ENCODE results near the gene FAM222A. TPM values are rescaled to one million over a fixed set of nuclear protein-coding genes. Genes with fewer than 3 reads are reported as not detected.
"Not testable (repeated sequence)": the region's sequence is repeated elsewhere in the genome, so short reads cannot be mapped to it uniquely, and the experiment has no call there.

The FAM222A gene
- polyA plus RNA-seq, 3 donors, result 6.4 to 8.5 (median 6.9) TPM

DNA sequence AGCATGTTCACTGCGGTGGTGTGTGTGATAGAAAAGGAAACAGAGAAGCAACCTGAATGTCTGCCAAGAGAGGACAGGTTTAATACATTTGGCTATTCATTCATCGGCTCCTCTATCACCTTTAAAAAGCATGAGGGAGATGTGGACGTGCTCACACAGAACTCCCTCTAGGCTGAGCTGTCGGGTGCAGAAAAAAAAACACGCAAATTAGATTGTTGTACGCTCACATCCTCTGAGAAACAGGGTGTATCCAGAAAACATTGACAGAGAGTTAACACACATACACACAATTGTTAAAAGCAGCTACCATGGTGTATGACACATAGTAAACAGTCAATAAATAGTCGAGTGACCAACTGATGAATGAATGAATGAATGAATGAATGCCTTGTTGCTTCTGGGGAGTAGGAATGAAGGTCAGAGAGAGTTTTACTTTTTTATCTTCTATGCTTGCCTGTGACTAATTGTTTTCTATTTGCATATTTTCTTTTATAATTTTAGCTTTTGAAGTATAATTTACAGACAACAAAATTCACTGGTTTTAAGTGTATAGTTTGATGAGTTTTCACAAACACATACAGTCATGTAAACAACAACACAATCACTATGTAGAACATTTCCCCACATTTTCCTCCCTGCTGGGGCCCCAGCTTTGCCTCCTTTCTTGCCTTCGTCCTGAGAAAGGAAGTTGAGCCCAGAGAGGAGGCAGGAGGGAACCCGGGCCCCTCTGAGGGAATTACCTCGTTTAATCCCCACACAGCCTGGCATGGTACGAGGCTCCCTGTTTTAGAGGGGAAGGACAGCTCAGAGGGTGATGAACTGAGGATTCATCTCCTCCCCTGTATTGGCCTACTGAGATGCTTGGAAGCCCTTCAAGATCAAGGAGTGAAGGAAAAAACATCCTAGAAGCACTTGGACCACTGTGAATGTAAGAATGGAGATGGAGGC is 19.7 kb upstream of the FAM222A start:
- DNase-seq (ENCODE audit: low read depth in 3 of 3, low spot score in 2 of 3), result no peak

- DNase-seq (ENCODE audit: low read depth in 3 of 3, low spot score in 2 of 3), result not testable (repeated sequence)
Measured at GRCh38 chr12:109694629-109695028, 19.0 kb upstream of the FAM222A start.

DNA sequence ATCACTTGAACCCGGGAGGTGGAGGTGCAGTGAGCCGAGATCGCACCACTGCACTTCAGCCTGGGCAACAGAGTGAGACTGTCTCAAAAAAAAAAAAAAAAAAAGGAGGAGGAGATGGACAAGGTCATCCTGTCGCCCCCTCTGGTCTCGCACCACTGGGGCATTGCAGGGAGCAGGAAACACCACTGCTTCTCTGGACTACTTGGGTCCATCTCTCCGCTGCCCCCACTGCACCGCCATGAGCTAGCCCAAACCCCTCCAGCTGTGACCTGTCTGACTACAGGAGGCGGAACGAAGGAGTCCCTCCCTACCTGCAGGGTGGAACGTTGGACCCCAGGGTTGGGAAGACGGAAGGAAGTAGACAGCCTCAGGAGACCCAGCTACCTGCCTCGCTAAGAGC is 18.2 kb upstream of the FAM222A start:
- DNase-seq (ENCODE audit: low read depth in 3 of 3, low spot score in 2 of 3), result no peak

DNA sequence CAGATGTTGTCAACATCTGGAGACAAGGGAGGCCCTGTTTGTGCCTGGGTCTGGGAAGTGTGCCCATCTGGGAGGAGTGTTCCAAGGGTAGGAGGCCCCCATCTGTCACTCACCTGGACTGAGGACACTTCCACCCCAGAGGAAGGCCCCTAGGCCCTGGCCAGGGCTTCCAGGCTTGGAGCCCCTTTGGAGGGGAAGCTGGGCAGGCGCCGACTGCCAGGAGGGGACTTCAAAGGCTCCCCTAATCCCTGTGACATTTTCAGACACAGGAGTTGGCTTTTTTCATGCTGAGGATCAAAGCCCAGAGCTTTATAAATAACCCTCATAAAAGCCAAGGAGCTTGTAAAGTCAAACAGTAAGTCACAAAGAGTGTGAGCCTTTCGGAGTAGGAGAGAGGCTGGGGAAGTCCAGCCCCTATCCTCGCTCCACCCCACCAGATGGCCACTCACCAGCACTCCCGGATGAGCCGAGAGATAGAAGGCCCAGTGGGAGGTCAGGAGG is 17.6 kb upstream of the FAM222A start:
- peak in 1 of 3 donors; percentile 76 for DNase-seq (ENCODE audit: low read depth in 3 of 3, low spot score in 2 of 3)

GRCh38 chr12:109696485-109697269 is 16.9 kb upstream of the FAM222A start:
- DNase-seq (ENCODE audit: low read depth in 3 of 3, low spot score in 2 of 3), result no peak

DNA sequence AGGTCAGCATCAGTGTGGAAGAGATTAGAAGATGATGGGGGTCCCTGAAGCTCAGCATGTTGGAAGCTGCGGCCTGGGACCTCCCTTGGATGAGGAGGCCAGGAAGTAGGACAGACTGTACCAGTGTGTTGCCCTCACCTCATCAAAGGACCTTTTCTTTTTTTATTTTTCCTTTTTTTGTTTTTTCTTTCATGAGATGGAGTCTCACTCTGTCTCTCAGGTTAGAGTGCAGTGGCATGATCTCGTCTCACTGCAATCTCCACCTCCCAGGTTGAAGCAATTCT is 16.4 kb upstream of the FAM222A start:
- no peak for DNase-seq (ENCODE audit: low read depth in 3 of 3, low spot score in 2 of 3)

GRCh38 chr12:109697877-109698468 is 15.7 kb upstream of the FAM222A start:
- no peak for DNase-seq (ENCODE audit: low read depth in 3 of 3, low spot score in 2 of 3)

GRCh38 chr12:109698820-109699219 is 14.8 kb upstream of the FAM222A start:
- DNase-seq (ENCODE audit: low read depth in 3 of 3, low spot score in 2 of 3), result no peak

DNA sequence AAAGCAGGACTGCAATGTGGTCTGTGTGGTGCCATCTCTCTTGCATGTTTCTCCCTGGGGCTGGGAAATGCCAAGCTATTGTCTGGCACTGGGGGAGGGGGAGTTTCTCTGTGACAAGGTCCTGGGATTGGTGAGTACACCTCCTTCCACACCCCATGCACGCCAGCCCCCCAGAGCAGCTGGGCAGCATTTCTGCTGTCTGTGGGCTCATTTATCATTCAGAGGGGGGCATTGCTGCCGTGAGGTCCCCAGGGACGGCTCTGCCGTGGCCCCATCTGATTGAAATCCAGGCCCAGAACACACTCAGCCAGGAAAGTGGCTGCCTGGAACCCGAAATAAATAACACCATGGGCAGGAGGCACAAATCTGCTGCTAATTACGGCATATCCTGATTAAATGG is 12.6 kb upstream of the FAM222A start:
- DNase-seq (ENCODE audit: low read depth in 3 of 3, low spot score in 2 of 3), result no peak

DNA sequence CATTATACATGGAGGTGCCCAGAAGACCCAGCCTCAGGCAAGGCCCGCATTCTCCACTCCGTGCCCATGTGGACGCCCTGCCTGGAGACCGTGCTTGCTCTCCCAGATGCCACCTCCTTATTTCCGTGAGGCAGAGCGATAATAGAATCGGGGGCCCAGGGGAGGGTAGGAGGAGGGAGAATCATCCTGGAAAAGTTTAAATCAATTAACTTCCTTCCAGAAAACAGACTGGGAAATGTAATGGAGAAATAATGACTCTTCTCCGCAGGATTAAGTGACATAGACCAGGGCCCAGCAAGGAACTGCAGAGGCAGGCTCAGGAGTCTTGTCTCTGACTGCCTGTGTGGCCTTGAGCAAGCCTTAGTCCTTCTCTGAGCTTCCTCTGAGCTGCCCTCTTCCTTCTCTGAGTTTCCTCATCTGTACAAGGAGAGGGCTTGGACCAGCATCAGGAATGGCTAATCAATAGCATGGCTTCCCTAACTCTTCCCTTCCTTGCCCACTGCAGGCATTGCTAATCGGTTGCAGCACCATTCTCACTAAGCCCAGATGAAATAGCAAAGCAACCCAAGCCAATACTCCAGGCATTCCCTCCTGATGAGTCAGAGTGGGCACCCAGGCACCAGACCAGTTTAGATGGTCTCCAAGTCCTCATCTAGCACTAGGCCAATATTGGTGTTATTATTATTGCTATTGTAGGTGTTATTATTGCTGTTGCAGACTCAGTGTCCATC is 11.3 kb upstream of the FAM222A start:
- no peak for DNase-seq (ENCODE audit: low read depth in 3 of 3, low spot score in 2 of 3)

GRCh38 chr12:109703684-109704083 is 9.9 kb upstream of the FAM222A start:
- DNase-seq (ENCODE audit: low read depth in 3 of 3, low spot score in 2 of 3), result no peak

DNA sequence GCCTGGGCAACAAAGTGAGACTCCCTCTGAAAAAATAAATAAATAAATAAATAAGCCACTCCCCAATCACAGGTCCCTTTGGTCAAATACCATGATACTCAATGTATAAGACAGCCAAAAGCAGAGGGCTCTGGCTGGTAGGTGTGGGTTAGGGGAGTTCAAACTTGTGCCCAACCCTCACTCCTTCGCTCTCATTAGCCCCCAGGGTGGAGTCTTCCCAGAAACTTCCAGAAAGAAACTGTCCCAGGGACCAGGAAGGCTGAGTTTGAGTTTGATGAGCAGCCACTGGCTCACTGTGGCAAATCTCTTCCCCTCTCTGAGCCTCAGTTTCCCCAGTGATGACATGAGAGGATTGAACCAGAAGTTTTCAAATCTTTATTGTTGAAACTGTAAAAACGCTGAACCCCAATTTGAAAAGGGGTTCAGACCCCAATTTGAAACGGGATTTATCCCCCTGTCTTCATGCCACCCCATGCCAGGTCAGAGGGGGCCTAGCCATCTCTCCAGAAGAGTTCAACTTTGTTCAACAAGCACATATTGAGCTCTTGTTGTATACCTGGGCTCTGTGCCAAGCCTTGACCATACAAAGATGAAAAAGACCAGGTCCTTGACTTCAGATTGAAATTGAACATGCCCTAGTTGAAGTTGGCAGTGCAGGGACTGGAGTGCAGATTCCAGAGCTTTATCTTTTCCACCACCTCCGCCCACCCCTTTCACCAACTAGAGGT is 9.1 kb upstream of the FAM222A start:
- no peak for DNase-seq (ENCODE audit: low read depth in 3 of 3, low spot score in 2 of 3)

DNA sequence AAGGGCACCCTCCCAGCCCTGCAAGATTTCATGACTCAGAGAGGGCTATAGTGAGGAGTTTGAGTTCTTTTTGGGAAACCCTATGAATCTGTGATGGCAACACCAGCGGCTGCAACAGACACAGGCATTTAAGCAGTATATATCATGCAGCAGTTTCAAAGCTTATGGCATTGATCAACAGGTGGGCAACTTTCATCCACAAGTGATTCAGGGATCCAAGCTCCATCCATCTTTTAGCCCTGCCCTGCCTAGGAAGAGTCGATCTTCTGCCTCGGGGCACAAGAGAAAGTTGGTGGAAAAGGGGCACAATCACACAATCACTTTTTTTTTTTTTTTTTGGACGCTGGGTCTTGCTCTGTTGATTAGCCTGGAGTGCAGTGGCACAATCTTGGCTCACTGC is 8.3 kb upstream of the FAM222A start:
- no peak for DNase-seq (ENCODE audit: low read depth in 3 of 3, low spot score in 2 of 3)

DNA sequence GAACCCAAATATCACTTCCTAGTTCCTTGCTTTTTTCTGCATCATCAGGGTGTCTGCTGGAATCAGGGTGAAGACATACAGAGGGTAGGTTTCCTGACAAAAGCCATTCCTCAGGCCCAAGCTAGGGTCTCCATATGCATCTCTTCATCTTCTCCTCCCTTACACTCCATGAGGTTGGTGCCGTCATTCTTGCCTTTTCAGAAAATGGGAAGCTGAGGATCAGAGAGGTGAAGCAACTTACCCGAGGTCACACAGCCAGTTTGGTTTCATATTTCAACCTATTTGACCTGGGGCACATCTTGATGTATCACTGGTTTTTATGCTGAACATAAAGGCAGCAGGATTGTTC is 7.3 kb upstream of the FAM222A start:
- DNase-seq (ENCODE audit: low read depth in 3 of 3, low spot score in 2 of 3), result no peak

DNA sequence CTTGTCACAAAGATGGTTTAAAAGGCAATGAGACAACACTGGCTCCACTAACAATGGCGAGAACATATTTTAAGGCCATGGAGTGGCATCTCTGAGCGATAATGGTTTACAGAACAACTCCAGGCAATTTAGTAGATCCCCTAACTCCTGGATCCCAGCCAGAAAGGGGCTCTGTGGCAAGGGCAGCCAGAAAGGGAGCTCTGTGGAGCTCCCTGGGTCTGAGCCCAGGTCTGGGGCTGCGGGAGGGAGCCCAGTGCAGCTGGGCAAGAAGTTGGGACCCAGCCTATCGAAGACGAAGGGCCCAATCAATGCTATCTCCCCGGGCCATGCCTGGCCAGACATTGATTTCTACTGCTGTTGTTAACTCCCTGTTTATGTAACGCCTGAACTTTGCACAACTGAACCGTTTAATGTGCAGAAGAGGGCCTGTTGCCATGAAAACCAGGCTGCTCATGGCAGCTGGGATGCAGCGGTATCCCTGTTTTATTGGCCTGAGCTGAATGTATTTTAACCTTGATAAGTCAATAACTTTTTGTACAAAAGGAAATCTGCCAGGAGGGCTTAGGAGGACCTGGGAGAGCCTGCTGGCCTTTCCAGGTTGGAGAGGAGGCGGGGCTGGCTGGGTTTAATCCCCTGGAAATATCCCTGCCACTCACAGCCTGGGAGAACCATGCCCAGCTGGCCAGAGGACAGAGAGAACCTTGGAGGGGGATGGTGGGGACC is 6.7 kb upstream of the FAM222A start:
- no peak for DNase-seq (ENCODE audit: low read depth in 3 of 3, low spot score in 2 of 3)

DNA sequence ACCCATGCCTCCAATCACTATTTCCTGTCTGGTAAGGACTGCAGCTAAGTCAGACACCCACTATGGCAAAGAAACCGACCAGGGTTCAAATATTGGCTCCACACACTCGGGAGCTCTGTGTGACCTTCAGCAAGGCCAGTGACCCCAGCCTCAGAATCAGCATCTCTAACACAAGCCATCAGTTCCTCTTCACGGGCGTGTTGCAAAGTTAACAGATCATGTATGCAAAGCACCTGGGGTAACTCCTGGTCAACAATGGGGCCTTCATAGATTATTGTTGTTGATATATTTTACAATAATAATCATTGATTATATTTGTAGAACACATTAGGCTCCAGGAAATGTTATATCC is 6.2 kb upstream of the FAM222A start:
- no peak for DNase-seq (ENCODE audit: low read depth in 3 of 3, low spot score in 2 of 3)

GRCh38 chr12:109708939-109709338 is 4.7 kb upstream of the FAM222A start:
- DNase-seq (ENCODE audit: low read depth in 3 of 3, low spot score in 2 of 3), result no peak

DNA sequence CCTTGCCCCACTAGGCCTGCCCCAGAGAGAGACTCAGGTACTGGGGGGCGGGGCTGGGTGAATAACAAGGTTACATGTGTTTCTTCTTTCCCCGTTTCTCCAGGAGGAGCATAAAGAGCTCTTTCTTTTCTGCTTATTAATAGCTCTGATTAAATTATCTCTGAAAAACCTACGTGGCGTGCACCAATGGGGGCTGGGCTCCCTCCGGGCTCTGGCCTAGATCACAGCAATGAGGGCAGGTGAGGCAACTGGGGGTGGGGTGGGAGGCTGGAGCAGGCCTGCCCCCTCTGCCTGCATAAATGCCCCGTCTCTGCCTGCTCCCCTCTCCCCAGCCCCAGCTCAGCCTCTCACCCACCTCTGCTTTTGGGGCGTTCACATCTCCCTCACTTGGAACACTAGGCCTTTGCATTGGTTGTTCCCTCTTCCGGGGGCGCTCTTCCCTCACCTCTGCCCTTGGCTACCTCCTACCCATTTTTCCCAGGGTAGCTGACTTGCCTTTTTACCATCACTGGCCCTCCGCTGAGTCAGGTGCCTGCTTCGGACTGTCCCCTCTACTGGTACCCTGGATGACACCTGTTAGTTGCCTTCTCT is 4.1 kb upstream of the FAM222A start:
- no peak for DNase-seq (ENCODE audit: low read depth in 3 of 3, low spot score in 2 of 3)

- no peak for DNase-seq (ENCODE audit: low read depth in 3 of 3, low spot score in 2 of 3)
Measured at GRCh38 chr12:109710205-109710746, 3.3 kb upstream of the FAM222A start.

Data from right renal cortex interstitium (tissue), 3 donors.